GM19455 (cell line): ENCODE data around the gene ZDHHC21.
"Not testable (repeated sequence)": the region's sequence is repeated elsewhere in the genome, so short reads cannot be mapped to it uniquely, and the experiment has no call there.

Experiments
- ATAC-seq: cut with Tn5 transposase; IDR thresholded peaks from one replicate; pipeline ENCODE4 v1.9.1; 2021; ENCODE audit not compliant: unreplicated experiment

ZDHHC21 gene

DNA sequence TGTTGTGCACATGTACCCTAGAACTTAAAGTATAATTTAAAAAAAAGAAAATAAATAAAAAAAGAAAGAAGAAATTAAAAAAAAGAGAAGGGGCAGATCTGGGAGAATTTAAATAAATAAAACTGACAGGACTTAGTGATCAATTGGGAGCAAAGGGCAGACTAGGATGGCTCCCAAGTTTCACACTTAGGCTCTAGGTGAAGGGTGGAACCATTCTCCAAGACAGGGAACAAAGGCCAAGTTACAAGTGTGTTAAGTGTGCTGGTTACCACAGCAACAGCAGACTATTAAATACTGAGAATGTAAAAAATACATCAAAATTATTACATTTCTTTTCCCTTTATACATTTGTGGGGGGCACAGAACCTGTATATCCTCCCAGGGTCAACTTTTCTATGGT lies 7.1 kb downstream of the ZDHHC21 start:
- no peak for ATAC-seq

DNA sequence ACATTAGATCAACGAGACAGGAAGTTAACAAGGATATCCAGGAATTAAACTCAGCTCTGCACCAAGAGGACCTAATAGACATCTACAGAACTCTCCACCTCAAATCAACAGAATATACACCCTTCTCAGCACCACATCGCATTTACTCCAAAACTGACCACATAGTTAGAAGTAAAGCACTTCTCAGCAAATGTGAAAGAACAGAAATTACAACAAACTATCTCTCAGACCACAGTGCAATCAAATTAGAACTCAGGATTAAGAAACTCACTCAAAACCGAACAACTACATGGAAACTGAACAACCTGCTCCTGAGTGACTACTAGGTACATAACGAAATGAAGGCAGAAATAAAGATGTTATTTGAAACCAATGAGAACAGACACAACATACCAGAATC lies 10.6 kb downstream of the ZDHHC21 start:
- not testable (repeated sequence) for ATAC-seq

DNA sequence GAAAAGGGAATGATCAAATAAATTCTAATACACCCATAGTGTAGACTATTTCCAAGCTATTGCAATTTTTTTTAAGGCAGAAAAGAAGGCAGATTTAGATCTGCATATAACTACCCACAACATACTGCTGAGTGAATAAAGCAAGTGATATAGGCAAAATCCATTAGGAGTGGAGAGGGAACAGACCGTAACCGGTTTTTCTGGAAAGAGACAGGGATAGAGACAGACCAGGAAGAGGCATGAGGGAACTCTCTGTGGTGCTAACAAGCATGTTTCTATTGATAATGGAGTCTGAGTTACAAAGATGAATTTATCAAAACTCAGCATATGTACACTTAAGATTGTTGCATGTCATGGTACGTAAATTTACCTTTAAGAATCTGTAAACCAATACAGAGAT lies 14.5 kb downstream of the ZDHHC21 start:
- no peak for ATAC-seq

DNA sequence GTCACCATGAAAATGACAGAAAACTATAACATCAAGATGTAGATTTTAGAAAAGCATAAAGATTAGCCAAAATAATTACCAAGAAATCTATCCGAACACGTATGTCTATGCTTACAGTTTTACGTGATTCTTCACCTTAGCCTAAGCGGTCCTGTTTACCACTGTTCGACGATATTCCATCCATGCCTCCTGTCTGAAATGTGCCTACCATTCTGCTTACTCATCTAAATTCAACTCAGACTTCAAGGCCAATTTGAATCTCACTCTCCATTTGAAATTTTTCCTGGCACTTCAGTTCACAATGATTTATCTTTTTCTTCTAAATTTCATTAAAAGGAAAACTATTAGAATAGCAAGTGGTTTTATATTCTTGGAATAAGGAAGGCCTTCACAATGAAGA lies 15.4 kb downstream of the ZDHHC21 start:
- ATAC-seq = no peak

DNA sequence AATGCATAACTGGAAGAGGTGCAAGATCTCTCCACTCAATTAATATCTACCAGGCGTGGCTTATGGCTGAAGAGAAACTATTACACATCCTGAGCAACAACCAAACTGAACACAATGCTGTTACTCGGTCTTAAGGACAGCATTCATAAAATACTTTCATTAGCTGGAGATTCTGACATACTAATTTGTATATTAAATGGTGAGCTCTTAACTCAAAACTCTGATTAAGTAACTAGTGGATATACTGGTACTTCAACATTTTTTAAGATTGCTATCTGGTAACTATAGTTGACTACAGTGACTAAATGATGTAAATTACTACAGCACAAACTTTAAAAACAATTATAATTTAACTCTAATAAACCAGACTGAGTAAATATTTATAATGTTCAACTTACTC lies 15.8 kb downstream of the ZDHHC21 start:
- ATAC-seq = no peak

DNA sequence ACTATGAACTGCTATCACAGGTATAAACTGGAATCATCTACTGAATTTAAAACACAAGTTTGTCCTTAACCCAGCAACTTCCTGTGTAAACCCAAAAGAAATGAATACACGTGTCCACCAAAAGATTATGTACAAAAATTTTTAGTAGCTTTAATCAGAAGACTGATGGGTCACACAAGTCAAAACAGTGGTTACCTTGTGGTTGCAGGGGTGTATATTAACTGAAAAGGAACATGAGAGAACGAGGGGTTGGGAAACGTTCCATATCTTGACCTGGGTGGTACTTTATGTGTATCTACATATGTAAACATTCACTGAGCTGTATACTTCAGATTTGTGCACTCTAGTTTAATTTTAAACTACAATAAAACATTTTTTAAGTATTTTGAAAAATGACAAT lies 18.6 kb downstream of the ZDHHC21 start:
- no peak for ATAC-seq

DNA sequence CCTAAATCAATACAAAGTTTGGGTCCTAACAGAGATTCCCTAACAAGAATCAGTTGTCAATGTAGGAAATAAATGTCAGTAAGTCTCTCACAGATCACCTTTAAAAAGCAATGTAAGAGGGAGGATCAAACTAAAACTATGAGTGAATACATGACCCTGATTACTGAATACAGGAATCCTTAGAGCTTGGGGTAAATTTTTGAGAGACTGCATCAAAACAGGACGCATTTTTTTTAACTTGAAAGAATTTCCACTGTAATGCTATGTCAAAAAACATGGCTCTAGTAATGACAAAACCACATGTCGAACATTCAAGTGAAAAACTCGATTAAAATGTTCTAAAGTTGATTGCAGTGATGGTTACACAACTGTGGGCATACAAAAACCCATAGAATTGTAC lies 21.9 kb downstream of the ZDHHC21 start:
- no peak for ATAC-seq

DNA sequence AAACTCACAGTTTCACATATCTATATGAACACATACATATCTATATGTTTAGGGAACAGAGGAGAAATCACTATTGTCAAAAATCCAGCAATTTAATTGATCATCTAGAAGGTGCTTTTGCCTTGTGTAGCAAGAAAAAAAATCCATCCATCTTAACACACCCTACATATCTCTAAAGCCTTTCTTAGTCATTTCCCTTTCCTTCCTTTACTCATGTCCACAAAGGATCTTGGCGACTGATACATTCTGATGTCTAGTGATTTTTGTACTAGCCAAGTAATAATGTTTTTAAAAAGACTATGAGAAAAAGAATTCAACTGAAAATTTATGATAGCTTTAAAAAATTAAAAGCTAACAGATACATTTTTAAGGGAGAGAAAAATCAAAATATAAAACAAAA lies 22.5 kb downstream of the ZDHHC21 start:
- no peak for ATAC-seq

DNA sequence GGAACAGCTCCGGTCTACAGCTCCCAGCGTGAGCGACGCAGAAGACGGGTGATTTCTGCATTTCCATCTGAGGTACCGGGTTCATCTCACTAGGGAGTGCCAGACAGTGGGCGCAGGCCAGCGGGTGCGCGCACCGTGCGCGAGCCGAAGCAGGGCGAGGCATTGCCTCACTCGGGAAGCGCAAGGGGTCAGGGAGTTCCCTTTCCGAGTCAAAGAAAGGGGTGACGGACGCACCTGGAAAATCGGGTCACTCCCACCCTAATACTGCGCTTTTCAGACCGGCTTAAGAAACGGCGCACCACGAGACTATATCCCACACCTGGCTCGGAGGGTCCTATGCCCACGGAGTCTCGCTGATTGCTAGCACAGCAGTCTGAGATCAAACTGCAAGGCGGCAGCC lies 29.2 kb downstream of the ZDHHC21 start:
- ATAC-seq = not testable (repeated sequence)

DNA sequence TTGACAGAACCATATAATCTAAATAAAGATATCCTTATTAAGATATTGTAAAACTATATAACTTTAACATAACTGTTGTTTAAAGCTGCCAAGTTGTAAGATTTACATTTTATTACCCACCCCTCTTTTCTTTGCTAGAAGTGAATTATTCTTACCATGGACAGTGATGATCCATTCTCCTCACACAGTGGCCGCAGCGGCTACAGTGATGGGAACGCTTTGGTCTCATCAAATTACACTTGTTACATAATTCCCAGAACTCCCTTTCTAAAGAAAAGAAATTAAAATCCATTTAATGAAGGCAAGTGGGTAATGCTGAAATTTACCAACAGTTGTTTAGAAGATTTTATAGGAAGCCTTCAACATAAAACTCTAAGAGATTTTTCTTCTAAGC lies 31.2 kb downstream of the ZDHHC21 start:
- ATAC-seq = no peak

DNA sequence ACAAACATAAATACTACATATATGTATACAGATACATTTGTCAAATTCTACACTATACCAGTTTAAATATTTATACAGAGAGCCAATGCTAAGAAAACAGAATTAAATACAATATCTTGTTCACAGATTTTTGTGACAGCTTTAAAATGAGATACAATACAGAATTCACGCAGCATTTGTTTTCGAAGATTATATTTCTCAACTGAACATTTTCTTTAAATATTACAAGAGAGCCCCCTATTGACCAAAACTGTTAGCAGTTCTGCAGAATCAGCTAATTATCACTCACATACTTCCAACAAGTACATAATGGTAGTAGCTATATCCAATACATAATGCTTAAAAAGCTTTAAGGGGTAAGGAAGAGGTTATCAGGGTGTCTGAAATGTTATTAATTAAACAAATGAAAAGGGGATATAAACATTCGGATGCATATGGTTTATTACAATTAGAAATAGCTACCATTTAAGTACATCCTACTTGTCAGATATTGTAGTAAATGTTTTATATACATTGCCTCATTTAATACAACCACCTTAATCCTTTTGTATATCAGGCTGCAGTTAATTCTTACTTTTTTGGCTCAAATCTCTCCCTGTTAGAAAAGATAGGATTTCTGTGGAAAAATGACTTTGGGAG lies 31.7 kb downstream of the ZDHHC21 start:
- ATAC-seq = no peak

DNA sequence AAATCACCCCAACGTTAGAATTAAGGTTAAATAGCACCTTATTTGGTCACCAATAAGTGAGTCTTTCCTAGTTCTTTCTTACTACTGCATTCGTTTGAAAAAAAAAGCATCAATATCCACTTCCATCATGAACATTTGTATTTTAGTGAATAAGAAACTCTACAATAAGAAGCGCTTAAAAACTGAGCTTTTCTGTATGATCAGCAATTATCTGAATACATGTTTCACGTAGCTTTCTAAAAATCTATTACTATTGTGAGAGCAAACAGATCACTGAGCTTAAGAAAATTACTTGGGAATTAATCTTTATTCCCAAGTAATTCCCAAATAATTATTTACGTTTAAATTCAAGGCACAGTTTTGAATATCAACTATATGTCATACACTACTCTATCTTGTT lies 32.5 kb downstream of the ZDHHC21 start:
- ATAC-seq = no peak

DNA sequence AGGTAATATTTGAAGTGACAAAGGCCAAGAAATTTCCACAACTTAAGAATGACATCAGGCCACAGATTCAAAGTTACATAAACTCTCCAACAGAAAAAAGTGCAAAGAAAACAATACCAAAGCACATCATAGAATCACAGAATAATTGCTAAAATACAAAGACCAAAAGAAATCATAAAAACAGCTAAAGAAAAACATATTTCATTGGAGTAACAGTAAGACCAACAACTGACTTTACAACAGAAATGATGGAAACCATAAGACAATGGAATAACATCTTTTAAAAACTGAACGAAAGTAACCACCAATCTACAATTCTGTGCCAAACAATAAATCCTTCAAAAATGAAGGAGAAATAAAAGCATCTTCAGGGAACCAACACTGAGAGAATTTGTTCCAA lies 38.3 kb downstream of the ZDHHC21 start:
- ATAC-seq = no peak

DNA sequence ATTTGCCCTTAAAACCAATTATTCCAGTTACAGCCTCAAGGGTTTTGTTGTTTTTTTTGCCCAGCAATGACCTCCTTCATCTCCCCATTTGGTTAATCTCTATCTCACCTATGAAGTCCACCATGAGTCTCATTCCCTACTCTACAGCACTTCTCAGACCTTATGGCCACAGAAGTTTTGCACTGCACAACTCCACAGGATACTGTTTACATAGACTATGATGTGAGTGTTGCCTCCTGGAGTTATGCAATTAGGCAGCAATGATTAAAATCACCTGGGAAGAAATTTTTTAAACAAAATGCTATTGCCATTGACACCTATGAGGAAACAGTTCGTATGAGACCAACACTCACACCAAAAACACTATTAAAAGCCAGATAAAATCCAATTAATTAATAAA lies 39.7 kb downstream of the ZDHHC21 start:
- no peak for ATAC-seq

DNA sequence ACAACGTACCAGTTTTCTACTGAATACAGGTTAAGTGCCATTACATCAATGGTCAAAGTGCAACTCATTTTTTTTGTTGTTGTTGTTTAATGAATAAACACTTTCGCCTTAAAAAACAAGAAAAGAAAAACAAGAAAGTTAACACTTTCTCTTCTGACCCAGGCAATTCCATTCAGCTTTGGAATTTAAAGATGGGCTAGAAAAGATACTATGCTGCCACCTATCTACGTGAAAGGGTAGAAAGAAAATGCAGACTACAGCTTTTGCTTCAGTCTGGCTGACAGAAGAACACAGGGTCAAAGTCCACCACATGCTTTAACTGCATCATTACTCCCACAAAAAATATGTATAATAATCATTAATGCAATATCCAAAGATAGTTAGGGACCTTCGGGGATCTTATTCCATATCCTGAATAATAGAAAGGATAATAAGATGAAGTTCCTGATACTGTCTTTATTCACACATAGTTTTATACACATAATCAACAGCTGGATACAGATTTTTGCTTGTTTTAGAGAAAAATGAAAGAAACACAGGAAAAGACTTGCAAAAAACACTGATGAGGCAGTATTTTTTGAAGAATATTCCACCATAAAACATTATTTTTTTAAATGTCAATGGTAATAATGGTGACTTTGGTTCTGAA lies 40.4 kb downstream of the ZDHHC21 start:
- ATAC-seq = no peak

DNA sequence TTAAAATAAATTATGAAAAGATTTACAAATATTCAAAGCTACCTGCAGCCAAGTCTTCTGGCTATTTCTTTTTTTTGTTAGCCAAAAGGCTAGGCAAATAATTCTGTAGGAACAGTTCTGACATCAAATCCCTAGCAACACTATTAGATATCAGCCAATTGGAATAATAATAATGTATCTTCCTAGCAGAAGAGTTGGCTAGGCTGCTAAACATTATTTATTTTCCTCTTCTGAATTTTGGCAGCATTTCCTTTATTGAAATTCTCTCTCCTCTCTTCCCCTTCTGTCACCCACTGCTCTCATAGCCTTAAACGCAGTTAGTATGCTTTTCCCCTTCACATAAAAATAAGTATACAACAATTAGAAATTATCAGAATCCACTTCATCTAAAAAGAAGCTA lies 42.6 kb downstream of the ZDHHC21 start:
- ATAC-seq = no peak

DNA sequence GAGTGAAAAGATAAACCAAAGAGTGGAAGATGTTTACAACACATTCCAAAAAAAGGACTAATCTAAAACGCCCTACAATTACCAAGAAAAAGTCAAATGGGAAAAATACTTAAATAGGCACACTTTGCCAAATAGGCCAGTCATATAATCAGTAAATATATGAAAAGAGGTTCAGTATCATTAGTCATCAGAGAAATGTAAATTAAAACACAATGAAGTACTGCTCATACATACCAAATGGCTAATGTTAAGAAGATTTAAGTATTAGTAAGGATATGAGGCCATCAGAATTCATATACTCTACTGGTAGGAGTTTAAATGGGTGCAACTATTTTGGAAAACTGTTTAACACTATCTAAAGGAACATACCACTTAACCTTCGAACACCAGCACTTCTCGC lies 47.6 kb downstream of the ZDHHC21 start:
- ATAC-seq = no peak

DNA sequence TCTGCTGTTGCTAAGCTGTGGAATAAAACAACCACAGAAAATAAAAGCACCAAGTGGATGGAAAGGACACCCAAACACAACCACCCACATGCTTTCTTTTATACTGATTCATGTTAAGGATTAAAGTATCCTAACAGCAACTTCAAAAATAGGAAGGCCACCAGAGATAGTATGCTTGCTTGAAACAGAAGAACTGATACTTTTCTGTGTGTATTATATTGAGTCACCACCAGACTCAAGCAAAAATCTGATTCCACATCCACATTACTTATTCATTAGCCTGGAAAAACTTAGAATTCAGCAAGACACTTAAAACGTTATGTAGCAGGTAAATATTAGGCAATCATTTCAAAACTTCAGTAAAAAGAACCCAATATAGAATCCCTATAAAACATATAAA lies 52.3 kb downstream of the ZDHHC21 start:
- ATAC-seq = no peak

DNA sequence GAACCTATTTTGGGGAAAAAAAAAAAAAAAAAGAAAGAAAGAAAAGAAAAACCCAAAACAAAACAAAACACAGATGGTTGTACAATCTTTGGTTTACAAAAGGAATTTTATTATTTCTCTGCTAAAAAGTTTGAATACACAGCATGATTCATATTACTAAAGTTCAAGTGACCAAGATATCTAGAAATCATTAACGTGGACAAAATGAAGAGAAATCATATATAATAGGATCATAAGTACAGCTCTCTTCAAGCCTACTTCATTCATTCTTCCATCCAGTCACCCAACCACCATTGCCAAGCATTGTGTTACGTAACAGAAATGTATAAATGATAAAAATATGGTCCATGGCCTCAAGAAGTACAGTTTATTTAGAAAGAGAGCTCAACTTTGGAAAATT lies 52.9 kb downstream of the ZDHHC21 start:
- no peak for ATAC-seq

DNA sequence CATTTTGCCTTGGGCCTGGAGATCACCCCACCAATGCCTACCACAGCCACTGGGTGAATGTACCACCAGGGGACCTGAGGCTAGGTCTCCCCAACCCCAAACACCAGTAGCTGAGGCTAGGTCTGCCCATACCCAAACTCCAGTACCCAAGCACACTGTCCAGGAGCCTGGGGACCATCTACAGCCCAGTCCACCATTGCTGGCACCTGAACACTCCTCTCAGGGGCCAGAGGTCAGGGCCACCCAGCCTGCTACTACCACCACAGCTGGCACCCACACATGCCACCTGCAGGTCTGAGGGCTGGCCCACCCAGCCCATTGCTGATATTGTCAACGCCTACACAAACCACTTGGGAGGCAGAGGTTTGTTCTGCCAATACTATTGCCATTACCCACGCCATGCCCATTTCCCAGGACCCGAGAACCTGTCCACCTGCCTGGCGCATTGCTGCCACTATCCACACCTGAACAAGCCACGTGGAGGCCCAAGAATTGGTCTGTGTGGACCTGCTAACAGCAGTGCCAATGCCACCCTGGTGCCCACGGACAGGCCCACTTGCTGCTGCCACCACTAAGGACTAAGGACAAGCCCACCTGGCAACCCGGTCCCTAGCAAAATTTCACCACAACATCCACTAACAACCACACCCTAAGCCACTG lies 59.2 kb downstream of the ZDHHC21 start:
- ATAC-seq = no peak

DNA sequence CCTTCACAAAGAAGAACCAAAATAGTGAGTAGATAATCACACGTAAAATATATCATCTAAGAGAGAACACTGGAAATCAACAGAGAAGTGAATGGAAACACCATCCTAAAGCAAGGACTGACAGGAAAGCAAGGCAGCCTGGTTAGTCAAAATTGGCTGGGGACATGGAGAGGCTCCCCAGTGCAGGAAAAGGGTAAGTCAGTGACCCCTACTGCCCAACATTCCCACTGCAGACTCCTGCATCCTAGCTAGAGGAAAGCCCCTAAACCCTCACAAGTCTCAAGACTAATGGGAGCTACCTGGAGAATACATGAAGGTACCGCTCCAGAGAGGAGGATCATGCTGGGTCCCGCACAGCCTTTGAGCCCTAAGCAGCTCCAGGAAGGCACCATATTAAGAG lies 60.1 kb downstream of the ZDHHC21 start:
- no peak for ATAC-seq

DNA sequence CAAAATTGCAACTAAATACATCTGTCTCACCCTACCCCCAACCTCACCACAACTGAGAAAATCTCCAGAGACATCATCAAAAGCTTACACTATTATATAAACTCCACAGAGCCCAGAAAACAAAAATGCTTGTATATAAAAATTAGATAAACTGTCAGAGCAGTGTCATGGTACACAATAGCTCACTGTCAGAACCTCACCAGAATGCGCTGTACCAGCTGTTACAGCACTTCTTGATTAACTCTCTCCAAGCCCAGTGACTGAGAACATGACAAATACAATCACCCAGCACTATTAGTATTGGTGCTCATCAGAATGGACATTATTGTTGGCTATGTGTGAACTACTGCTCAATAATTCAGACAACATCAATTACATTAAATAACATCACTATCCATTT lies 65.7 kb downstream of the ZDHHC21 start:
- no peak for ATAC-seq
